Fibroblast of lung (primary cell): Measurements from ENCODE around the gene LSMEM2. TPM values are rescaled to one million over a fixed set of nuclear protein-coding genes. Genes with fewer than 3 reads are reported as not detected.

ENCODE experiments used
- DNase-seq, 2 donors: peaks; one replicate each; pipeline versions ENCODE4 v3.0.0 to v3.0.0-alpha.2; 2010; ENCODE audit warnings: low read depth in 2 of 2
- H2AFZ ChIP-seq: 2 replicates; pipeline ENCODE4 v1.5.1; 2012; ENCODE audit warnings: low read length, control low read depth, inconsistent platforms
- H3K27ac ChIP-seq: 2 replicates; pipeline ENCODE4 v1.5.1; 2011; ENCODE audit warnings: low read length, control low read depth; ENCODE audit not compliant: insufficient read depth
- H3K27me3 ChIP-seq: 2 replicates; pipeline ENCODE4 v1.5.1; 2011; ENCODE audit warnings: mild to moderate bottlenecking, low read length; ENCODE audit not compliant: control insufficient read depth, insufficient read depth
- H3K36me3 ChIP-seq: 2 replicates; pipeline ENCODE4 v1.5.1; 2011; ENCODE audit warnings: low read length; ENCODE audit not compliant: control insufficient read depth, insufficient read depth
- H3K4me1 ChIP-seq: 2 replicates; pipeline ENCODE4 v1.5.1; 2011; ENCODE audit warnings: low read length; ENCODE audit not compliant: control insufficient read depth, insufficient read depth; ENCODE audit errors: extremely low read depth
- H3K4me2 ChIP-seq: 2 replicates; pipeline ENCODE4 v1.5.1; 2011; ENCODE audit warnings: low read length, control low read depth; ENCODE audit not compliant: insufficient read depth; ENCODE audit errors: extremely low read depth
- H3K4me3 ChIP-seq, 4 experiments: fragments of 200-600 bp in 1 of 4; sonication (generic) in 1 of 4; replicated peaks in 1 of 4; 2 replicates each; pipeline ENCODE4 v1.5.1; 2011 to 2016; ENCODE audit warnings: low read length in 4 of 4, low read depth in 3 of 4, mild to moderate bottlenecking in 3 of 4, control low read depth in 2 of 4, inconsistent platforms in 1 of 4, mixed read lengths in 1 of 4; ENCODE audit not compliant: insufficient read depth in 1 of 4; ENCODE audit errors: control extremely low read depth in 1 of 4
- H3K79me2 ChIP-seq: 2 replicates; pipeline ENCODE4 v1.5.1; 2012; ENCODE audit warnings: mild to moderate bottlenecking, low read length, inconsistent platforms; ENCODE audit not compliant: control insufficient read depth, insufficient read depth
- H3K9ac ChIP-seq: 2 replicates; pipeline ENCODE4 v1.5.1; 2011; ENCODE audit warnings: mild to moderate bottlenecking, low read length, control low read depth; ENCODE audit not compliant: insufficient read depth
- H3K9me3 ChIP-seq: 2 replicates; pipeline ENCODE4 v1.5.1; 2012; ENCODE audit warnings: low read depth, low read length; ENCODE audit not compliant: control insufficient read depth, insufficient read depth
- H4K20me1 ChIP-seq: 2 replicates; pipeline ENCODE4 v1.5.1; 2011; ENCODE audit warnings: low read length; ENCODE audit not compliant: control insufficient read depth, insufficient read depth; ENCODE audit errors: extremely low read depth
- CTCF ChIP-seq, 2 donors: IDR thresholded peaks in 1 of 2; conservative IDR thresholded peaks in 1 of 2; 1 replicate in 1 of 2; 2 replicates in 1 of 2; pipeline ENCODE4 v1.5.1; 2011 to 2012; ENCODE audit warnings: low read length in 2 of 2, control low read depth in 1 of 2, inconsistent platforms in 1 of 2, low read depth in 1 of 2, mild to moderate bottlenecking in 1 of 2
- EZH2 ChIP-seq: IDR thresholded peaks from 2 replicates; pipeline ENCODE4 v1.5.1; 2012; ENCODE audit warnings: low read length, control low read depth, mild to moderate bottlenecking; ENCODE audit errors: missing control alignments
- polyA plus RNA-seq, 2 donors: library from polyadenylated mRNA; depleted of rRNA in 1 of 2; stranded (reverse) in 1 of 2; unstranded in 1 of 2; fragments of >200 nt; gene quantifications; 2 replicates each; pipeline ENCODE4 v1.2.1, GENCODE V29; 2011 to 2012; ENCODE audit warnings: missing spikeins in 1 of 2
- total RNA-seq: library from RNA; depleted of rRNA; stranded (reverse); fragments of >200 nt; gene quantifications from 2 replicates; pipeline ENCODE4 v1.2.1, GENCODE V29; 2014

LSMEM2 gene
- total and polyA plus RNA-seq, 2 donors (not counting 1 experiment from before 2014, with no cell fraction given) = not detected

- Histone ChIP-seq H3K79me2 (peaks cover under 1% of the 10 kb centered on the region), H3K4me1 (peaks cover 20% of the 10 kb centered on the region), H3K4me2 (no peak overlapping the region), H3K36me3 (peaks cover 2% of the 10 kb centered on the region), H3K9ac (no peak overlapping the region), H3K9me3 (no peaks in the 10 kb centered on the region), H3K4me3 (no peak overlapping the region), H3K27ac (no peak overlapping the region), H3K27me3 (no peaks in the 10 kb centered on the region), H4K20me1 (no peaks in the 10 kb centered on the region), H2AFZ (no peak overlapping the region)
- TF ChIP-seq CTCF (conservative IDR thresholded peaks at IDR 0.05 in 1 of 2, IDR thresholded peaks at IDR 0.05 in 1 of 2; ENCODE audit: low read depth in 1 of 2, low read length in 2 of 2) (no peak), EZH2 (no peak)
- DNase-seq = no peak
These were observed 18.0 kb downstream of the LSMEM2 start for GRCh38 chr3:50296721-50297383.

- Histone ChIP-seq H3K9ac (no peak overlapping the region), H3K79me2 (no peaks in the 10 kb centered on the region), H3K4me1 (peaks cover 20% of the 10 kb centered on the region), H3K4me3 (no peak overlapping the region), H4K20me1 (no peaks in the 10 kb centered on the region), H3K4me2 (no peak overlapping the region), H3K27ac (no peak overlapping the region), H2AFZ (no peak overlapping the region), H3K9me3 (no peaks in the 10 kb centered on the region), H3K36me3 (peaks cover 2% of the 10 kb centered on the region), H3K27me3 (no peaks in the 10 kb centered on the region)
- no peak for TF ChIP-seq CTCF (conservative IDR thresholded peaks at IDR 0.05 in 1 of 2, IDR thresholded peaks at IDR 0.05 in 1 of 2; ENCODE audit: low read depth in 1 of 2, low read length in 2 of 2)
- TF ChIP-seq EZH2 = no peak
- DNase-seq = no peak
These were observed 18.5 kb downstream of the LSMEM2 start for GRCh38 chr3:50297384-50297775.

GRCh38 chr3:50297896-50298725 lies 19.2 kb downstream of the LSMEM2 start:
- no peaks in the 10 kb centered on the region for H3K27me3 ChIP-seq
- H3K9me3 ChIP-seq = no peaks in the 10 kb centered on the region
- peaks cover 2% of the 10 kb centered on the region for H3K36me3 ChIP-seq
- H2AFZ ChIP-seq = no peak overlapping the region
- H3K4me1 ChIP-seq = peaks cover 15% of the 10 kb centered on the region
- peak overlapping the region; percentile 84 for H3K9ac ChIP-seq
- no peaks in the 10 kb centered on the region for H3K79me2 ChIP-seq
- TF ChIP-seq CTCF (conservative IDR thresholded peaks at IDR 0.05 in 1 of 2, IDR thresholded peaks at IDR 0.05 in 1 of 2; ENCODE audit: low read depth in 1 of 2, low read length in 2 of 2) (peak in 1 of 2 donors; percentile 17), EZH2 (no peak)
- peak overlapping the region; percentile 65 to 92 (median 88) for H3K4me3 ChIP-seq
- peak overlapping the region; percentile 92 for H3K27ac ChIP-seq
- H3K4me2 ChIP-seq = peak overlapping the region; percentile 93
- no peaks in the 10 kb centered on the region for H4K20me1 ChIP-seq
- DNase-seq = no peak
